Adipose tissue (tissue), 3 donors: ENCODE results near the gene PTGR3. TPM values are rescaled to one million over a fixed set of nuclear protein-coding genes. Genes with fewer than 3 reads are reported as not detected.

Experiments used
- H3K27ac ChIP-seq: one replicate; pipeline ENCODE4 v1.5.1; 2013; ENCODE audit warnings: low read depth, low read length
- WGBS, 3 donors: extraction: QIAGEN DNeasy Blood & Tissue Kit; methylation state at CpG; one replicate each; pipeline ENCODE4 v1.1.7; 2013; 5-methylcytosine and 5-hydroxymethylcytosine counted together
- polyA plus RNA-seq, 3 donors: library from polyadenylated mRNA; stranded (reverse); fragments of 200-250 nt; gene quantifications; one replicate each; pipeline ENCODE4 v1.2.3, GENCODE V29; 2013
- donor health status: healthy with polysubstance abuse.
- donor health status: Bipolar disorder and iron deficiency.
- donor health status: healthy.

PTGR3 gene
- polyA plus RNA-seq, 3 donors, result 9.7 to 15.7 (median 10.8) TPM

DNA sequence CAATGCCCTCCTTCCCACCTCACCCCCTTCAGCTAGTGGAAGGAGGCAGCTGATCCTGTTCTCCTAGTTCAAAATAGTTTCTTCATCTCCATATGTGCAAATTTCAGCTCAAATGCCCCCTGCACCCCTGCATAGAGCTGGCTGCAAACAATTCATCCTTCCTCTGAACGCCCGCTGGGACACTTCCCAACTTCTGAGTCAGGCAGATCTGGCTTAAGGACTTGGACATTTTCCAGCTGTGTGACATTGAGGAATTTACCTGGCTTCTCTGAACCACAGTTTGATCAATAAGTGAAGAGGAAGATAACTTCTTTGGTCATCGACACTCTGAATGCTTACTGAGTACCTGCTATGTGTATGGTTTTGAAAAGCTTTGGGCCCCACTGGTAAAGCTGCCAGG is 23.5 kb downstream of the PTGR3 start:
- no peak overlapping the region for H3K27ac ChIP-seq
- WGBS, 3 donors, result 36 to 87% (median 67%) methylated on average over 3 of the region's 3 CpGs

DNA sequence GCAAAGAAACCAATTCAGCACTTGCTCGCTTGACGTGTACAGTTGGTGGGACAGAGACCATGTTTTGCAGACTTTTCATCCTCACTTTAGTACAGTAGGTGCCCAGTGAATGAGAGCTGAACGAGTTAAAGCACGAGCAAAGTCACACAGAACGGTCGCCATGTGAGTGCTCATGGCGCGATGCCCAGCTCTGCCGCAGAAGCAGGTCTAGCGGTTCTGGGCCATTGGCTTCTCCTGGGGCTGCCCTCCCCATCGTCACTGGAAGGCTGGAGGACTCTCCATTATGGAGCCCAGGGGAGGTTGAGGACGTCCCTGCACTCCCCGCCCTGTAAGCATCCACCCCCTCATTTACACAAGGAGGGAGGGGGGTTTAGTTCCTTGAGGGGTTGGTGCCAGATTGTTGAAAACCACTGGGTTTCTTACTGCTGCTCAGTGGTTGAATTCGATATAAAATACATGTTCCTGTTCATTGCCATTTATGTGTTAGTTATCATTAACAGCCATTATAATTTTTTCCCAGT is 24.9 kb downstream of the PTGR3 start:
- WGBS, 3 donors, result 93 to 97% (median 94%) methylated on average over 14 of the region's 14 CpGs
- no peak overlapping the region for H3K27ac ChIP-seq

DNA sequence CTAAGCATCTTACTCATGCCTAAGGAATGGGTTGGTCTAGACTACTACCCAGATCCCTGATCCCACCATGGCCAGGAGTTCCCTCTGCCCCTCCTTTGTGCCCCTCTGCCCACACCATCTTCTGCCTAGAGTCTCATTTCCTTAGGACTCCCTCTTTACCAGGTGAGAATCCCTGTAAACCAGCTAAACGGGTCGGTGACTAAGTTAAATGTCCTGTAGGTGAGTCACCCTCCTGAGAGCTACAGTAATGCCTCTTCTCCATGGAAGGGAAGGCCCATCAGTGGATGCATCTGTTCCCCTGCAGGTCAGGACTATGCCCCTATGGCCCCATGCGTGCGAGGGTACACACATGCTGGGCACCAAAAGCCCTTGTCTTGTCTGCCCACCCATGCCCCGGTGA is 25.4 kb downstream of the PTGR3 start:
- 85 to 94% (median 91%) methylated on average over 5 of the region's 5 CpGs for WGBS, 3 donors
- H3K27ac ChIP-seq, result no peak overlapping the region

DNA sequence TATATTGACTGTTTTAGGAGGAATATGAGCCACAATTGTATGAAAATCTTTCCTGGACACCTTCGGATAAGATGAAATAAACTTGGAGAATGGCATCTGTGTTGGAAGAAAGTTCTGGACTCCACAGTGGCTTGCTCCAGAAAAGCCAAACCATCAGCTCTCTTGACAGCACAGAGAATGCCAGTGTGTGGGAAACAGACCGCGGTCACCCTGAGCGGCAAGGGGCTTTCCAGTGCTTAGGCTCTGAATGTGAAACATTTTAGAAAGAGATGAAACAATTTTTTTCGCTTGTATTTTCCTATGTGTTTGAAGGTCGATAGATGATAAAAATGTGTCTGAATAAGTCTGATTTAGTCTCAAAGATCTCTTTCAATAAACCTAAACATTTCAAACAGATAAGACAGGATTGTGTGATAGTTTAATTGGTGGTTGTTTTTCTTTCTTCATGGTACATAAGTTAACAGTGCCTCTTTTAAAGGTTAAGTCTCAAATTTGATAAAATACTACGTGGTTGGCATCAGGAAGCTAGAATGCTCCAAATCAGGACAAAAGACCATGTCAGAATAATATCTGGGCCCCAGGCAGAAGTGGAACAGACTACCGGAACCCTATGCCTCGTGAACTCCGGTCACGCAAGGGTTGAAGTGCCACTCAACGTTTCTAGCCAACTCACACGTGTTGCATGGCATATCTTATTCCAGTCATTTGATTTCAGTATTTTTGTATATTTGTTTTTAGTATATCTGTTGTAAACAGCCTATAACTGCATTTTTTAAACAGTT is 28.9 kb downstream of the PTGR3 start:
- 84 to 93% (median 89%) methylated on average over 13 of the region's 13 CpGs for WGBS, 3 donors
- no peak overlapping the region for H3K27ac ChIP-seq

DNA sequence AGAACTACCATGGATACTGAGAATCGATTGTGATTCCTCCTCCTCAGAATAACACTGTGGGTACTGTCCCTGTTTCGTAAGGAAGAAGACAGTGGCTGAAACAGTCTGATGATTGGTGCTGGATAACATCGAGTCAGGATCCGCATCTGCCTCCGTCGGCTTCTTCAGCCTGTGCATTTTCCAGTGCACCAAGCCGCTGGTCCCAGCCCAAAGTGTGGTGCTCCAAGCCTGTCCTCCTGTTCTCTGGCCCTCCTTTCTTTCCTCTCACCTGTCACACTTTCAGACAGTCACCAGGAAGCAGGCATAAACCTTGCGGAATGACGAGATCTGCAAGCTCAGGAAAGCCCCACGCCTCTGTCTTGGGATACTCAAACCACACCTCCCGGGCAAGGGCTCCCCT is 30.6 kb downstream of the PTGR3 start:
- WGBS, 3 donors, result 90 to 95% (median 95%) methylated on average over 11 of the region's 11 CpGs
- no peak overlapping the region for H3K27ac ChIP-seq

DNA sequence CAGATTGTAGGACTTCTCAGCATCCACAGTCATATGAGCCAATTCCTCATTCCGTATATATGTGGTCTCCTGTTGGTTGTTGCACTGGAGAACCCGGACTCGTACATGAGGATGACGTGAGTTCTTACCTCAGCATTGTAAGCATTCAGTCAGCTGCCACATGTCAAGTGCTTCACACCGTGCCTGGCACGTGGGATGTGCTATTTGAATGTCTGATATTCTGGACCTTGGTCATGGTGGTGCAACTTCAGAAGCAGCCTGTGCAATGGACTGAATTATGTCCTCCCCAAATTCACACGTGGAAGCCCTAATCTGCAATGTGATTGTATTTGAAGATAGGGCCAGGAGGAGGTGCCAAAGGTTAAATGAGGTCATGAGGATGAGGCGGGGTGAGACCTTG is 32.1 kb downstream of the PTGR3 start:
- no peak overlapping the region for H3K27ac ChIP-seq
- WGBS, 3 donors, result 85 to 86% (median 86%) methylated on average over 8 of the region's 8 CpGs

DNA sequence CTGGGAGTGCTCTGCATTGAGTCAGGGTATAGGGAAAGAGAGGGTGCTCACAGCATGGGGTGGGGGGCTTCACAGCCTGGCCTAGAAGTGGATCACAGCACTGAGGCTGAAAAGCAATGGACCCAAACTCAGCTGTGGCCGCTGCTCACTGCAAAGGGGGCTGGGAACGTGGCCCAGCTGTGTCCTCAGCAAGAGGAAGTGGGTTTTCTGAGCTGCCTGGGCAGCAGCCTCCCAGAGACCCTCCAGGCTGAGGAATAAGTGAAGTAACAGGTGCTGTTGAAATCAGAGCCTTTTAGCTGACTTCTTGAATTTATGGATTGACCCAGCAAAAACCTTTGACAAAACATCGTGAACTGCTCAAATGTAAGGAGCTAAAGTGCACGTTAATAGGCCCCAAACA is 35.2 kb downstream of the PTGR3 start:
- no peak overlapping the region for H3K27ac ChIP-seq
- WGBS, 3 donors, result 53 to 81% (median 66%) methylated on average over 4 of the region's 4 CpGs

DNA sequence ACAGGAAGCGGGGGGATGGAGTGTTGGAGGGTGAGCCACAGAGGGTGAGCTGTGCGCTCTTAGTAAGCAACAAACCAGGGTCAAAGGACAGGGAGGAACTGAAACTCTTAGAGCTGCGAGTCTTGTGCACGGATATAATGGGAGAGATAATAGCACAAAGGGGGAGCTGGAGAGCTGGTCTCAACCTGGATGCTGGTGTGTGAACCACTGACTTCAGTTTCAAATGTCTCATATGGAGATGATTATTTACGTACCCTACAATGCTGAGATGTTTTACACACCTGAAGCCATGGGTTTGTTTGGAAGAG is 35.9 kb downstream of the PTGR3 start:
- WGBS, 3 donors, result 46 to 53% (median 49%) methylated on average over 5 of the region's 5 CpGs
- no peak overlapping the region for H3K27ac ChIP-seq

DNA sequence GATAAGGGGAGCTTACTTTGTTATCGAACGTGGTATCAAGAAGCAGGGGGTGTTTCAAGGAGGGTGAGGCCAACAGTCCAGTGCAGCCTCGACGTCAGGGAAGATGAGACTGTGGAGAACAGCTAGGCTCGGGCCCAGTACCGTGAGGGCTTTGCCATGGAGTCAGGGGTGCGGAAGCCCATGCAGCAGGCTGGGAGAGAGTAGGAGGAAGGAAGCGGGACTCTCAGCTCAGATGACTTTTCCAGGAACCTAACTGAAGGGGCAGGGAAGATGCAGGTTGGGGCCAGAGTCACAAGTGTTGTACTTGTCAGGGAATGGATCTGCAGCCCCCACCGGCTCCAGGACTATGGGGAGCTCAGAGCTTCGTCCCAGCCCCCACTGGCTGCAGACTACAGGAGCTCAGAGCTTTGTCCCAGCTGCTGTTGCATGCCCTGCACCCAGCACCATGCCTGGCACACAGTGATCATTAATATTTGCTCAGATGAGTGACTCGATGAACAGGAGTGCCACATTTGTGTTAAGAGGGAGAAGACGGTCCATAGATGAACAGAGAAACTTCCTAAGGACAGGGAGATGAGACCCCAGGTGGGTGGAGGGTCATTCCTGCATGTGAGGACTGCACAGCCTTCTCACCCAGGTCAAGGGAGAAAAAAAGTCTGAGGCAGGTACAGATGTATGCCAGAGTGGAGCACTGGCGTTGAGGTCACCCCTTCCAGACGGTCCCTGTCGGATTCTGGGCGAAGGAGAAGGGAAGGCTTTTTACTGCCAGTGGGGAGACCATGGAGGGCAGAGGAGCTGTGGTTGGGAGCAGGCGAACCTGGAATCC is 36.4 kb downstream of the PTGR3 start:
- WGBS, 3 donors, result 78 to 84% (median 83%) methylated on average over 17 of the region's 17 CpGs
- H3K27ac ChIP-seq, result no peak overlapping the region

DNA sequence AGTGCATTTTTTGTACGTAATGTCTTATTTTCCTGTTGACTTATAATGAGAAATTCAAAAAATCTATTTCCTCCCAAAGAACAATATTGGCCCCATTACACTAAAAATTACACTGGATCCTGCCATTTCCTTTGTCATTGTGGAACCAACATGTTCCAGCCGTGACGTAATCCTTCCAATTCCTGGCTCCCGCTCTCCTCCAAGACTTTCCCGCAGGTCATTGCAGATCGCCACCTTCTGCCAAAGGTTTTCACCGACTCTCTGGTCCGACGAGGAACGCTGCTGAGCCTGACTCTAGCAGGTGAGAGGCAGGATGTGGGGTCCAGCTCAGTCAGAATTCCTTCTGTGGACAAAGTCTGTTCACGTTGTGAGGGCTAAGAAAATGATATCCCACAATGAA is 38.0 kb downstream of the PTGR3 start:
- 70 to 86% (median 70%) methylated on average over 11 of the region's 11 CpGs for WGBS, 3 donors

DNA sequence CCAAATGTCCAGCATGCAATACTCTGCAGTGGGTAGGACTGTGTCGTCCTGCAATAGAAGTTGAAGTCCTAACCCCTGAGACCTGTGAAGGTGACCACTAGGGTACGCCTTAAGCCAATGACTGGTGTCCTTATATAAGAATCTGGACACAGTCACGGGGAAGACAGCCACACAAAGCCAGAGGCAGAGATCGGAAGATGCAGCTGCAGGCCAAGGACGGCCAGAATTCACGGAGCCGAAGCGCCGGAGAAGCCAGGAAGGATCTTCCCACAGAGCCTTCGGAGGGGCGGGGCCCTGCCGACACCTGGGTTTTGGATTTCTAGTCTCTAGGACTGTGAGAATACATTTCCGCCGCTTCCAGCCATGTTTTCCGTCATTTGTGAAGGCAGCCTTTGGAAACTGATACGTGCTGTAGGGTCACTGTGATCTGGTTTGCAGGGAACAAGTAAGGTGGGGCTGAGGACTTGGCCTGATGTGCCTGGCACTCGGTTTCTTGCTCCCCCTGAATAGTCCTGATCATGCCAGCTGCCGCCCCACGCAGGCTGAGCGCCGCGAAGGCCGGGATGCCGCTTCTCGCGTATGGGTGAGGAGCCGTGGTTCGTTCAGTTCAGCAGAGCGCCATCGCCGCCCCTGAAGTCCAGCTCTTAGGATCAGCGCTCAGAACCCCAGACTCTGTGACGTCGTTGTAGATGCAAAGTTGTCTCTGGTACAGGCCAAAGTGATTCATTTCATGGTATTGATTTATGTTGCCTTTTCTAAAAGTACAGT is 38.7 kb downstream of the PTGR3 start:
- no peak overlapping the region for H3K27ac ChIP-seq
- WGBS, 3 donors, result 68 to 88% (median 78%) methylated on average over 34 of the region's 34 CpGs

More for the DNA sequence above, 38.0 kb downstream of the PTGR3 start:
- H3K27ac ChIP-seq, result no peak overlapping the region

DNA sequence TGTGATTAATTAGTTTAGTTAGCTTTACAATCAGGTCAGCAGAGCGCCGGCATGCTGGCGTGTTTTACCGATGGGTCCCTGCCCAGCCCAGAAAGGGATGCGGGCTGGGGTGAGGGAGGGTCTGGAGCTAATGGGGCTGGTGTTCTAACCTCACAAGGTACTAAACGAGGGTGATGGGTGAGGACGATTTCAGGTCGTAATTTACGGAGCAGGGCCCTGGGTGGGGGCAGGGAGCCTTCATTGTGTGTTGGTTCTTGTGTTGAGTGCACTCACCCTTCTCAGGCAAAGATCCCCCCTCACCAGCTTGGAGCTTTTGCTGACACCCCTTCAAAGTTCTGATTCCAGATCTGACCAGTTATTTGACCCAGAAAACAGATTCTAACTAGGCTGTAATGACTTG is 39.5 kb downstream of the PTGR3 start:
- no peak overlapping the region for H3K27ac ChIP-seq
- 60 to 78% (median 74%) methylated on average over 9 of the region's 9 CpGs for WGBS, 3 donors

DNA sequence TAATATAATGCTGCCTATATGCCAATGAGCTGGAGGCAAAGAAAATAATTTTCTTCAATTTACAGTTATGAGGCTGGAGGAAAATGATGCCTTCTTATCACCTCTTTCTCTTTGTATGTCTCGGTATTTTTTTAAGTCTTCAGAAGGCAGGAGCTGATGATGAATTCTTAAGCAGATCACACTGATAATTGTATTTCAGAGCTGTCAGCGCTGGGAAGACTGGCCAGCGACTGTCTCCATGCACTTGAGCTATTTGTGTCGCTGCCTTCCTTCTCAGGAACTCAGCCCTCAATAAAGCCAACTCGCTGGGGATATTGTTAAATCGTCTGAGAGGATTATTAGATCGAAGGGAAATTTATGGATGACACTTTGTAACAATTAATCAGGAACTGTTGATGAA is 40.3 kb downstream of the PTGR3 start:
- 59 to 69% (median 67%) methylated on average over 7 of the region's 7 CpGs for WGBS, 3 donors
- H3K27ac ChIP-seq, result no peak overlapping the region

DNA sequence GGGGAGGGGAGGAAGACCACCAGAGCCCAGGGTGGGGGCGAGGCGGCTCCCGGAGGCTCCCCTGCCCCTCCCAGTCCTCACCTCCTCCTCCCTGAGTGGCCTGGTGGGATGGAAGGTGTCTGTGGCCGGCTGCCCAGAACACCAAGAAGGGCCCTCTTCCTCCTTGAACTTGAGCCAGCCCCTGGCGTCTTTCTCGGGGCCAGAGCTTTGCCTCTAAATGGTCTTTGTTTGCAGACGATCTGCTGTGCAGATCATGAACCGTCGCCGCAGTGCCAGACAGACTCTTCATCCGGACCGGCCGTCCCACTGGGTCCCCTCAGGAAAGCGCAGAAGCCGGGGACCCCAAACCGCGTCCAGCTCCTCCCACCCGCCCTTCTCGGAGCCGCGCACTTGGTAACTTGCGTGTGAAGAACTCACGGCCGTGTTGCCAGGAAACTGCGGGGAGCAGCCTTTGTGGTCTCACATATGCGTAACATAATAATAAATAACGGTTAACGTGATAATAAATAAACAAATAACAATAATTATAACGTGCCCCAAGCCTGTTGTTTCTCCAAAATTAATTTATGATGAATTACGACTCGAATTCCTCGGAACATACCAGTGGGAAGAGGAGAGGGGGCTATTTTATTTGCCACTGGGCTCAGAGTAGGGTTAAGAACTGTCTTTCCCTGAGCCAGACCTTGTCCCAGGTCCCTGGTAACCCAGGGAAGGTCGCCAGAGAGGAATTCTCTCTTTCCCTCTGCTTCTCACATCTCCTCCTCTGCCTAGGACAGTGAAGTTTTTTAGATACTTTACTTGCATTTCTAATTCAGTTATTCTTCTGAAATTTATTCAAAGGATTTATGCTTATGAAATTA is 41.0 kb downstream of the PTGR3 start:
- no peak overlapping the region for H3K27ac ChIP-seq

DNA sequence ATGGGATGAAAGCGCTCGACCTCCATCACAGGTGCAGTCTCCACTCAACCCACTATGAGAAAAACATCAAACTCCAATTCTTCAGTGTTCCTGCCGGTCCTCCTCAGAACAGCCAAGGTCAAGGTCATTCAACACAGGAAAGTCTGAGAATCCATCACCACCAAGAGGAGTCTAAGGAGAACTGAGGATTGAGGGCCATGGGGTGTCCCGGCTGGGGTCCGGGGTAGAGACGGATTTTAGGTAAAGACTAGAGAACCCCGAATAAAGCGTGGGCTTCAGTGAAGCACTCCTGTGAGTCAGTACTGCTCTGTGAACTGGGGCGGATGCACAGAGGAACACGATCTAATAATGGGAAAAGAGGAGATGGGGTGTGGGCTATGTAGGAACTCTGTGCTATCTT is 41.8 kb downstream of the PTGR3 start:
- WGBS, 3 donors, result 84 to 86% (median 85%) methylated on average over 10 of the region's 10 CpGs

More for the DNA sequence above, 41.0 kb downstream of the PTGR3 start:
- 52 to 75% (median 69%) methylated on average over 31 to 33 of the region's 33 CpGs for WGBS, 3 donors

DNA sequence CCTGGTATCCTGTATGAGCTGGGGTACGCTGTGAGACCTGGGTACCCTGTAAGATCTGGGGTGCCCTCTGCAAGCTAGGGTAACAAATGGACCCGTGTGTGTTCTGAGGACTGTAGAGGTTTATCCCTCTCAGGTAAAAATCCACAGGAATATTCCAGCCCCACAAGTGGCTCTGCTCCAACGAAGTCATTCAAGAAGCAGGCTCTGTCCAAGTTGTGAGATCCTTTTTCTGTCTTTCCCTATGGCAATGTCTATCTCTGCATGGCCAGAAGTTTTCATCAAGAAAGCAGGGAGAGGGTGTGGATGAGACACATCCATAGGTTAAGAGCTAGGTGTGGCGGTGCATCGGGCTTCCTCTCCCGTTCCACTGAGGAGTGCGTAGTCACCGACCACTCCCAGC is 43.0 kb downstream of the PTGR3 start:
- no peak overlapping the region for H3K27ac ChIP-seq
- 86 to 95% (median 89%) methylated on average over 8 of the region's 8 CpGs for WGBS, 3 donors

More for the DNA sequence above, 41.8 kb downstream of the PTGR3 start:
- H3K27ac ChIP-seq, result no peak overlapping the region

DNA sequence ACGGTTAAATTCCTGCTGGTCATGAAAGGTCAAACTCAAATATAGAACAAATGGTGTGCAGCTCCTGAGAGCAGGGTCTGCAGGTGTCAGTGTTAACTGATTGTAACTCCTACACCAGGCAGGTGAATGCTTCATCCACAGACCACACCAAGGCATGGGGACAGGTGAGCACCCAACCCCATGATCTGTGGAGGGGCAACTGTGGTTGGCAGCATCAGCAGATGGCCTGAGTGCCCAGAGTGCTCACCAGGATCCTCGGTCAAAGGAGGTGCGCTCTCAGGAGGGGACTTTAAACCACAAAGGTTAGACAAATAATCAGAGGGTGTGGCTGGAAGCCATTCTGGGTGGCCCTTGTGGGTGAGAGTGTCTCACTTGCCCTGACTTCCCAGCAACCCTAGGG is 44.5 kb downstream of the PTGR3 start:
- WGBS, 3 donors, result 81 to 92% (median 86%) methylated on average over 3 of the region's 3 CpGs
- no peak overlapping the region for H3K27ac ChIP-seq

DNA sequence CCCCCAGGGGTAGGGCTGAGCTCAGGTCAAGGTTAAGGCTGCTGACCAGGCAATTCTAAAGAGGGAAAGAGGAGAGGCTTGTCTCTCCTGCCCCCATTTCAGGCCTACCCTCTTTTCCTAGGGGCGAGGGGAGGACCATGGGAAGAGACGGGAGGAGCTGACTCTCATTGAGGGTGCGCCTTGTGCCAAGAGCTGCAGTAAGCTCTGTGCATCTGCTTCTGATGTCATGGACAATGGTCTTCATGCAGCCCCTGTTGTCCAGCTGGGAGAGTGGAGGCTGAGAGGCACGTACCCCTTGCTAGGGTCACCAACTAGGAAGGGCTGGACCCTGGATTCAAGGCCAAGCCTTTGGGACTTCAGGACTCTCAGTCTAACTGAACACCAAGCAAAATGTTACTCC is 45.2 kb downstream of the PTGR3 start:
- H3K27ac ChIP-seq, result no peak overlapping the region
- WGBS, 3 donors, result 85 to 98% (median 92%) methylated on average over 4 of the region's 4 CpGs
